ENCODE results near the gene NCOA3.

NCOA3 gene

DNA sequence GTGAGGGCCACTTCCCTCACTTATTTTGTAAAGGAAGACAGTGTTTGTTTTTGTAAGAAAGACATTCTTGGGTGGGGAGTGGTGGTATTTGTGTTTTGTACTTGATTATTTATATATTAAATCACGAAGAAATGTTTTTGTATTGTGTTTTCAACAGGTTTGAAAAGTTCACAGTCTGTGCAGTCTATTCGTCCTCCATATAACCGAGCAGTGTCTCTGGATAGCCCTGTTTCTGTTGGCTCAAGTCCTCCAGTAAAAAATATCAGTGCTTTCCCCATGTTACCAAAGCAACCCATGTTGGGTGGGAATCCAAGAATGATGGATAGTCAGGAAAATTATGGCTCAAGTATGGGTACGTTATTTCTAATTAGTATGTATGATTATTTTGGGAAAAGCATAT, 137.2 kb downstream of the NCOA3 start:
- no peak for ATAC-seq
- DNase-seq = no peak

DNA sequence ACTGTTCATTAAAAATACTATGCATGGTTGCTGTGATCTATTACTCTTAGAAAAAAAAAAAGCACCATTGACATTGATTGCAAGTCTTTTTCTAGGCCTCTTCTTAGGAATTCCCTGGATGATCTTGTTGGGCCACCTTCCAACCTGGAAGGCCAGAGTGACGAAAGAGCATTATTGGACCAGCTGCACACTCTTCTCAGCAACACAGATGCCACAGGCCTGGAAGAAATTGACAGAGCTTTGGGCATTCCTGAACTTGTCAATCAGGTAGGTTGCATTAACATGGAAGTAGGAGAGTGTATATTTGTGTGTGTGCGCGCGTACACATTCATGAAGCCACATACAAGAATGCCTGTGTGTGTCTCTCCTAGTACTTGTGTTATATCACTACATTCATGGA, 140.4 kb downstream of the NCOA3 start:
- no peak for ATAC-seq
- no peak for DNase-seq

DNA sequence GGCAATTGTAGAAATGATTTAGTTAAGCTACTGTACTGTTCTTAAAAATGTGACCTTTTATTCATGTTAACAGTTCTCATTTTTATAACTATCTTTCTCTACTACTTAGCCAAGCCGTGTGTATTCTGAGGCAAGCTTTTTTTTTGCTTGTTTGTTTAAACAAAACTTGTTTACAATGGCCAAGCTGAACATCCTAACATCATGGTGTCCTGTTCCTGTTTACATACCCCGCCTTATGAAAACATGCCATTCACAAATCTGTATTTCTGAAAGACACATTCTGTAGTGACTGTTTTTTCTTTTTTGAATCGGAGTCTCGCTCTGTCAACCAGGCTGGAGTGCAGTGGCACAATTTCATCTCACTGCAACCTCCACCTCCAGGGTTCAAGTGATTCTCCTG, 140.9 kb downstream of the NCOA3 start:
- ATAC-seq = no peak
- no peak for DNase-seq

DNA sequence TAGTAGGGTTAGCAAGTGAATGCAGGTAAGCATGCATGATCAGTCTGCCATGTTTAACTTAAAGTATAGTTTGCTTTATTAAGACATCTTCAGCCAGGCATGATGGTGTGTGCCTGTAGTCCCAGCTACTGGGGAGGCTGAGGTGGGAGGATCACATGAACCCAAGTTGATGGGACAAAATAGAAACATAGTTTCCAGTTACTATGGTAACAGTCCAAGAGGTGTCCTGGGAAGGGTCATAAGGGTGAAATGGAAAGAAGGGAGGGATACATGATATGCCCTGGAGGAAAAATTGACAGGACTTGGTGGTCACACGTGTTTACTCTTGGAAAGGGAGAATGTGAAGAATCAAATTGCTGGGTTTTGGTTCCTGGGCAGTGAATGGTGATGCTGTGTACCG, 143.9 kb downstream of the NCOA3 start:
- ATAC-seq (no peak), DNase-seq (no peak)

DNA sequence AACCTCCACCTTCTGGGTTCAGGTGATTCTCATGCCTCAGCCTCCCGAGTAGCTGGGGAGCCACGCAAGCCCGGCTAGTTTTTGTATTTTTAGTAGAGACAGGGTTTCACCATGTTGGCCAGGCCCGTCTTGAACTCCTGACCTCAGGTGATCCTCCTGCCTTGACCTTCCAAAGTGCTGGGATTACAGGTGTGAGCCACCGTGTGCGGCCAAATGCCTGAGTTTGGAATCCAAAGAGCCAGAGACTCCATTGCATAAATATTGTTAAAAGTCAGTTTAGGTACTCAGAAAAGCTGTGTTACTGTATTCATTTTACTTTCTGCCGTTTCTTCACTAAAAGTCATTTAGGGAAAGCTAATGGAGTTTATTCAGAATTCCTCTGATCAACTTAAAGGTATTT, 146.3 kb downstream of the NCOA3 start:
- no peak for DNase-seq
- ATAC-seq = no peak

DNA sequence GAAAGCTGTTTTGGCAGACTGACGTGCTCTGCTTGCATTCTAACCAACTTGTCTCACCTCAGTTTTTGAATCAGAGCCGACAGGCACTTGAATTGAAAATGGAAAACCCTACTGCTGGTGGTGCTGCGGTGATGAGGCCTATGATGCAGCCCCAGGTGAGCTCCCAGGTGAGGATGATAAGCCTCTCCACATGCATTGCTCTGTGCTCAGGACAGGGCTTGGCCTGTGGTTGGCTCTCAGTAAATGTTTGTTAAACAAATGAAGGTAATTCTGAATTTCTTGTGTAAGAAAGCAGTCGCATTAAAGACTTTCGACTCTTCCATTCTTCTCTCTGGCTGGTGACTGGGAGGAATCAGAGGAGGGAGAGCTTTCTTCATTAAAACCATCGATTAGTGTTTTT, 147.3 kb downstream of the NCOA3 start:
- ATAC-seq = no peak
- no peak for DNase-seq

DNA sequence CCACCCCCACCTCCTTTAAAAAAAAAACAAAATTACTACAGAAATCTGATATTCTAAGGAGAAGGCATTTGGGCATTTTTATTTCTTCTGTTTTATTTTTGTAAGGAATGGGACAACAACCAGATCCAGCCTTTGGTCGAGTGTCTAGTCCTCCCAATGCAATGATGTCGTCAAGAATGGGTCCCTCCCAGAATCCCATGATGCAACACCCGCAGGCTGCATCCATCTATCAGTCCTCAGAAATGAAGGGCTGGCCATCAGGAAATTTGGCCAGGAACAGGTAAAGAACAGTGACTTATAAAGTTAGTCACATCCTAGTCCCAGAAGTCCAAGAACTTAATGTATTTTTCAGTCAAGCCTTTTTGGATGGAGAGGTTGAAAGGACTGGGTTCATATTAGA, 150.6 kb downstream of the NCOA3 start:
- DNase-seq (no peak), ATAC-seq (no peak)

DNA sequence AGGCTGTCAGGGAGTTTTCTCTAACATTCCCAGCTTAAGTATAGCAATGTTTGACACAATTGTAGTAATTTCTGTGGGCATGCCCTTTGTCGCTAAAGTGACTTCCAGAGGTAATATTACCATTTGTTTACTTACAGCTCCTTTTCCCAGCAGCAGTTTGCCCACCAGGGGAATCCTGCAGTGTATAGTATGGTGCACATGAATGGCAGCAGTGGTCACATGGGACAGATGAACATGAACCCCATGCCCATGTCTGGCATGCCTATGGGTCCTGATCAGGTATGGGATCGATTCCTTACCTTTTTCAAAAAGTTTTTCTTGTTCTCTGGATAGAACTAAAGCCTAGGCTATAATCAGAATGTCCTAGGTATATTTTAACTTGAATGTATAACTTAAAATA, 151.1 kb downstream of the NCOA3 start:
- DNase-seq (no peak), ATAC-seq (no peak)

DNA sequence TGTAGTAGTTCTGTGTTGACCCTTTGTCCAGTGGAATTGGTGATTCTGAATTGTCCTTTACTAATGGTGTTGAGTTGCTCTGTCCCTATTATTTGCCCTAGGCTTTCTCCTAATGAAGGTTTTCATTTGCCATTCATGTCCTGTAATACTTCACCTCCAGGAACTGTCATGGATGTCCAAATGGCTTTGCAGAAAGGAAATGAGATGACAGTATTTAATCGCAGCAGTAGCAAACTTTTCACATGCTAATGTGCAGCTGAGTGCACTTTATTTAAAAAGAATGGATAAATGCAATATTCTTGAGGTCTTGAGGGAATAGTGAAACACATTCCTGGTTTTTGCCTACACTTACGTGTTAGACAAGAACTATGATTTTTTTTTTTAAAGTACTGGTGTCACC, 152.2 kb downstream of the NCOA3 start:
- ATAC-seq = no peak
- DNase-seq = no peak

DNA sequence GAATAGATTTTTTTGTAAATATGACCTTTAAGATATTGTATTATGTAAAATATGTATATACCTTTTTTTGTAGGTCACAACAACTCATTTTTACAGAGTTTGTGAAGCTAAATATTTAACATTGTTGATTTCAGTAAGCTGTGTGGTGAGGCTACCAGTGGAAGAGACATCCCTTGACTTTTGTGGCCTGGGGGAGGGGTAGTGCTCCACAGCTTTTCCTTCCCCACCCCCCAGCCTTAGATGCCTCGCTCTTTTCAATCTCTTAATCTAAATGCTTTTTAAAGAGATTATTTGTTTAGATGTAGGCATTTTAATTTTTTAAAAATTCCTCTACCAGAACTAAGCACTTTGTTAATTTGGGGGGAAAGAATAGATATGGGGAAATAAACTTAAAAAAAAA, 152.7 kb downstream of the NCOA3 start:
- no peak for ATAC-seq

DNA sequence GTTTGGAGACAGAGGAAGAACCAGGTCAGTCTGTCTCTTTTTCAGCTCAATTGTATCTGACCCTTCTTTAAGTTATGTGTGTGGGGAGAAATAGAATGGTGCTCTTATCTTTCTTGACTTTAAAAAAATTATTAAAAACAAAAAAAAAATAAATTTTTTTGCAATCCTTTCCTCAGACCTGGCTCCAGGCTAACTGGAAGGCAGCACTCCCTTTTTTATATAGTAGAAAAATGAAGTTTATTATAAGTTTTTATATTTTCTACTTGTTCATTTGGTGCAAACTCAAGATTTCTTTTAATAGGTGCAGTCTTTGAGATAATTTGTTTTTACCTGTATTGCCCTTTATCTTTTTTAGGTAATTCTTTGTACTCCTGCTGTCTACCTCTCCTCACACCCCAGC, 153.9 kb downstream of the NCOA3 start:
- no peak for DNase-seq

More for the DNA sequence above, 152.7 kb downstream of the NCOA3 start:
- DNase-seq = no peak

DNA sequence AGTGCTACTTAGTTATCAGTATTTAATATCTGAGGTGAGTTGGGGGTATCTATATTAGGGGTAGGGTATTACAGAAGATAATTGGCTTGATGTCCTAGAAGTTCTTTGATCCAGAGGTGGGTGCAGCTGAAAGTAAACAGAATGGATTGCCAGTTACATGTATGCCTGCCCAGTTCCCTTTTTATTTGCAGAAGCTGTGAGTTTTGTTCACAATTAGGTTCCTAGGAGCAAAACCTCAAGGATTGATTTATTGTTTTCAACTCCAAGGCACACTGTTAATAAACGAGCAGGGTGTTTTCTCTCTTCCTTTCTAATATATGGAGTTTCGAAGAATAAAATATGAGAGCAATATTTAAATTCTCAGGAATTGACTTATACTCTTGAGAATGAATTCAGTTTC, 154.6 kb downstream of the NCOA3 start:
- ATAC-seq (no peak), DNase-seq (no peak)

More for the DNA sequence above, 153.9 kb downstream of the NCOA3 start:
- no peak for ATAC-seq

DNA sequence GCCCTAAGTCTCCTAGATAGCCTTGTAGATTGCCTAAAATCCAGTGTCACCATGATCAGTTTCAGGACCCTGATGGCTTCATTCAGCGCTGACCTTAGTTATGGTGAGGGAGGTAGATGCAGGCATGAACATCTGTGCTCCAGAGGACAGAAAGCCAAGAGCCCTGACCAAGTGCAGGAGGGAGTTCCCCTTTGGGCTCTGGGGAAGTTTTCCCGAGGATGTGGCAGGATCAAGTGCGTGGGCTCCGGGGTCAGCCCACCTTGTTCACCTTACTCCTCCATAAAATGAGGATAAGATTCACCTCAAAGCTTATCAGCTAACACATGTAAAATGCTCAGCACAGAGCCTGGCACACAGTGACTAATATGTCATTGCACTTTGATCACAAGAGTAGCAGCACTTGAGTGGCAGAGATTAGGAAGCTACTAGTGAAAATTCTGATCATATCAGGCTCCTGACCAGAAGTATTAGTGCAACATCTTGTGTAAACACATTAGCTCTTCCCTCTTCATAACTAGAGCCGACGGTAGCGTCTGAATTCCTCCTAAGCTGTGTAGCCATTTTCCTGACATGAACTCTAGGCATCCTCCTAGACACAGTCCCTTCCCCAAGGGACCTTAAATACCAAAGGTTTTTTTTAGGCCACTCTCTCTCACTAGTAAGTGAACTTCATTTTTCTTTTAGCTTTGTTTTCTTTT, 158.4 kb downstream of the NCOA3 start:
- no peak for DNase-seq
- no peak for ATAC-seq

DNA sequence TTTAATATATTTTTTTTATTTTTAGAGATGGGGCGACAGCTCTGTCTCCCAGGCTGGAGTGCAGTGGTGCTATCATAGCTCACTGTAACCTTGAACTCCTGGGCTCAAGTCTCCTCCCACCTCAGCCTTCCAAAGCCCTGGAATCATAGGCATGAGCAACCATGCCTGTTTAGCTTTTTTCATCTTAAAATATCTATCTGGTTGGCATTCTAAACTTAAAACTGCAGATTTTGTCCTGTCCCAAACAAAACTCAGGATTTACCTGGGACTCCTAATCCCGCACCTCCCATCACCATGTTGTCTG, 158.9 kb downstream of the NCOA3 start:
- ATAC-seq = no peak
- no peak for DNase-seq

DNA sequence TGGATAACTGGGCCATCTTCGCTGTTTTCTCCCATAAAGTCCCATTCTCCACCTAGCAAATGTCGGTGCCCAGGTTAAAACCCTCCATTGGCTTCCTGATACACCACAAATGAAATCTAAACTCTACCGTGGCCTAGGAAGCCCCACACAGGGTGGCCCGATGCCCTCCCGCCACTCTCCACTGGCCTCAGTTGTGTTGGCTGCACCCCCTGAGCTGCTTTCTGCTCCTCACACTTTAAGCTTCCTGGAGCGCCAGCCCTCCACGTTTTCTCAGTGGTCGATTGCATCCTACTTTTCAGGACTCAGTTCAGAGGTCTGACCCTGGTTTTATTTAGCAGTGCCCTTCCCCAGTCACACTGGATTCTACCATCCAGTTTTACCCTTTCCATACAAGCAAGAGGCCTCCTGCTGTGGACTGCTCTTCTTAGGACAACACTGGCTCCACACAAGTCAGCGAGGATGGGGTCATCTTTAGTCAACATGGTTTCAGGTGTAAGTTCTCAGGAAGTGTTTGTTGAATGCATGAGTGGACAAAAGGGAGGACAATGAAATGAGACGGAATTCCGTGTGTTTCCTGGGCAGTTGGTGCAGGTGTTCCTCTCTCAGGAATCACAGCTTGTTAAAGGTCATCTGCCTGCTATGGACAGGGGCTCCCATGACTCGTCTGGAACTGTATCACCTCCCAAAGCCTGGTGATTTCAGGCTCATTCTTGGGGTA, 159.5 kb downstream of the NCOA3 start:
- DNase-seq (no peak), ATAC-seq (no peak)

DNA sequence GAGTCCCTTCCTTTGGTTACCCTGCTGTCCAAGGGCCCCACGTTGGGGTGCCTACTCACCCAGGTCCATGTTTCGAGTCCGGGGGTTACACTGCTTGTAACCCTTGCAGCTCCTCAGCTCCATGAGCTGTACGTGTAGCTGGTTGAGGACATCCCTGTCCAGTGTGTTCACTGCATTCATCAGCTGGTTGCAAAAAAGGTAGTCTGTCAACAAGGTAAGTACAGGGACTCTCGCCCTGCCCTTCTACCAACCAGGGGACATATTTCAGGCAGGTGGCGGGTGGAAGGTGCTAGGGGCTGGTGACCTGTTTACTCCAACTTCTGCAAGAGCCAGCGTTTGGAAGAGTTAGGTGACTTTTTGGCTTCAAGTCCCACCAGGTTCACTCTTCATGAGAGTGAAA, 160.0 kb downstream of the NCOA3 start:
- DNase-seq (no peak), ATAC-seq (no peak)

DNA sequence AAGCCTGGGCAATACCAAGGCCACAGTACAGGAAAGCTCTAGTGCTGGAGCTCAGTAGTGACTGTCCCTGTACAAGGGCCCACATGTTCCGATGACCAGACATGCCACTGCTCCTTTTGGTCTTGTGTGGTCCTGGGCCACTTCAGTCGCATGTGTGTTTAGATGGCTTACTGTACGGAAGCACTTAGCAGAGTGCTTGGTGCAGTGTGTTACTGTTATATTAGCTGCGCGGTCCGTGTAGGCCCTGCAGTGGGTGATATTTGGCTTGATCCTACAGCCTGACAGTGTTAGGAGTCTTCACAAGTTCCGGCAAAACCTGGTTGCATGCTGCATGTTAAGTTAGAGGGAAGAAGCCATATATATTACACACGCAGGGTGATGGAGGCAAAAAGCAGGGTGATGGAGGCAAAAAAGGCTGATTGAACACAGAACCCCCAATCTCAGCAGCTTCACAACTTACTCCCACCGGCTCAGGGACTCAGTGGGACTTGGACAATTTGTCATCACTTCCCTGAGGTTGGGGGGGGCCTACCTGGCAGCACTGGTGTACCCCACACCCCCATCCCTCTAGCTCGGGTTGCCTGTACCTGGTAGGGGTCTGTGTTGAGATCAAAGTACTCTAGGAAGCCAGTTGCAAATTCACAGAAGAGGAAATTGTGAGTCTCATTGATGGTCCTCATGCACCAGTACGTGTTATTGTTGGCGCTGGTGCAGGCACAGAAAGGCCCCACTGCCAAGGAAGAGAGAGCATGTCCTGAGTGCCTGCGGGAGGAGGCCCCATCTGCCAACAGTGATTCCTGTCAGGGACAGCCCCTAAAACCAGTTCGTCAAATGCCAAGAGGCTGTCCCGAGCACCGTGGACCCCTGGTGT, 161.0 kb downstream of the NCOA3 start:
- no peak for ATAC-seq
- DNase-seq = no peak

DNA sequence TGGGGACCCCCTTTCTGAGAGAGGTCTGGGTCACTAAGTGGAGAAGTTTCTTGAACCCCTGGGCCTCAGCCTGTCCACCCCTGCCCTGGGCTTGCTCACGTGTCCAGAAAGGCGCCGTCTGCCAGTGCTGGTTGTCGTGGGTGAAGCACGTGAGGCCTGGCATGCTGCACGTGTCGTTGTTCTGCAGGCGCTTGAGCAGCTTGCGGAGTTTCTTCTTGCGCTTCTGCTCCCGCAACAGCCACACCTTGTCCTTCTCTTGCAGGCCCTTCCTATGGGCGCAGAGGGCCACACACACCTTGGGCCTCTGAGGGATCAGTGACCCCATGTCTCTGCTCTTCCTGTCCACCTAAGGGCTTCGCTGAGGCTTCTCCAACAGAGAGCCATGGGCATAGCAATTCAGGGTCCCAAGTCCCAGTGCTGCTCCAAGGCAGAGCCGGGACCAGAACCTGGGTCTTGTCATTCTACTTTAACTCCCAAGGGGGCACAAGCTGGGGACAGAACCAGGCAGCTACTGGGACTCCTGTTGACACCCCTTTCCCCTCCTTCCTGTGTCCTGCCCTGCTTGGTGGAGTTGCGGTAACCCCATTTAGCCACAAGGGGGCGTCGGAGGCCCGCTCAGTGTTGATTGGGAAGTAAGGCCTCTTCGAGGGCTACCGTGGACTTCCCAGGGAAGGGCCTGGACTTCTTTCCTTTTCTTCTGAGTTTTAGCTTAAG, 161.8 kb downstream of the NCOA3 start:
- DNase-seq = peak; percentile 74
- ATAC-seq = peak; percentile 61

DNA sequence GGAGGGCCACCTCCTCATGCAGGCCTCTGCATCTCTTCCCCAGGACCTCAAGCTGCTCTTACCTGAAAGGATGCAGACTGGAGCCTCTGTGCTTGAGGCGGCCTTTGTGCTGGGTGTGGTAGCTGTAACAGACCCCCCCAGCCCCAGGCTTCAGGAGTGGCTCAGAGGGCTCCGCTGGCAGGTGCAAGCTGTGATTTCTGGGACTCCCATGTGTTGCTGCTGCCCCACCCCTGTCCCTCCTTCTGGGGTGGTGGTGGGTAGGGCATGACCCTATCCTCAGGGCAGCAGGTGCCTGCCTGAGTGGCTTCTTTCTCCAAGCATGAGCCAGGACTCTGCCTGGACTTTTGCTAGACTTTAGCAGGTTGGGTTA, 162.4 kb downstream of the NCOA3 start:
- DNase-seq (no peak), ATAC-seq (peak; percentile 6)

DNA sequence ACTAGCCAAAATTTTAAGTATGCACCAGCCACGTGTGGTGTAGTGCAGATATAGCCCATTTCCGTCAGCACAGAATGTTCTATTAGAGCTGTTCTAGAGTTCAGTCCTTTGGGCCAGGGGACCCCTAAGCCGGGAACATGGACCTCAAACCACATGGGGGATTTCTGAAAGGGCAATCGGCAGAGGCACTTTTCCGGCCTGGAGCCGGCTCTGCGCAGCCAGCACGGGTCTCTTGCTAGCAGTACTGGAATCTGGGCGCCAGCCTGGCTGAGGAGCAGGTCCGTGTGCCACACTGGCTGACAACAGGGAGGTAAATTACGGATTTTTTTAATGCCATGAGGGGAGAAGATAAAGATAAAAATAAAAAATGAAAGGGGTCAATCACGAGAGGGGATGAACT, 163.1 kb downstream of the NCOA3 start:
- DNase-seq (no peak), ATAC-seq (no peak)

DNA sequence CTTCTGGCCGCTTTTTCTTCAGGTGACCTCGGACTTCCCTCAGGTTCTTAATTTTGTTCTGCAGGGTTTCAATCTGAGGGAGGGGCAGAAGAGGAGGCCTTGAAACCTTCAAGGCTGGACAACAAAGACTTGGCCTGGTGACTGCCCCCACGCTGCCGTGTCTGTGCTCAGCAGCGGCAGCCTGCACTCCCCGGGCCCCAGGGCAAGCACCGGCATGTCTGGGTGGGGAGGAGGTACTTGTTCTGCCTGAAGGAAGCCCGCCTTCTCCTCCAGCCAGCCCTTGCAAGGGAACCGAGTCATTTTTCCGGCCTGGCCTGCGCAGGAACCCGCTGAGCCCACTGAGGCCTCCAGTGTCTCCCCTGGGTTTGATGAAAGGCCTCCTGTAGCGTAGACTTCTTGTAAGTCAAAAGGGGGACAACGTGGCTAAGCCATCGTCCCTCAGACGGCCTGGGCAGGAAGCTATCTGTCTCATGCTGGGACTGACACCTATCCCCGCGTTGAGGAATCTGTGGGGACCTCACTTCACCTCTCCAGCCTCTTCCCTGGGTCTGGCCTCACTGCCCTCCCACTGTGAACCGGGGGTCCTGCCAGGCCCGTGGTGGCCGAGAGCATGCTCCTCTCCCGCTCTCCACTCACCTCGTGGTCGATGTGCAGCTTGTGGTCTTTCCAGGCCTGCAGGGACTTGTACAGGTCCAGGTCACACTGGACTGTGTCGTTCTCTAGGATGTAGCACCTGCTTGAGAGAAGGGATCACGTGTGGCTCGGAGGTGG, 163.7 kb downstream of the NCOA3 start:
- ATAC-seq = no peak
- no peak for DNase-seq

DNA sequence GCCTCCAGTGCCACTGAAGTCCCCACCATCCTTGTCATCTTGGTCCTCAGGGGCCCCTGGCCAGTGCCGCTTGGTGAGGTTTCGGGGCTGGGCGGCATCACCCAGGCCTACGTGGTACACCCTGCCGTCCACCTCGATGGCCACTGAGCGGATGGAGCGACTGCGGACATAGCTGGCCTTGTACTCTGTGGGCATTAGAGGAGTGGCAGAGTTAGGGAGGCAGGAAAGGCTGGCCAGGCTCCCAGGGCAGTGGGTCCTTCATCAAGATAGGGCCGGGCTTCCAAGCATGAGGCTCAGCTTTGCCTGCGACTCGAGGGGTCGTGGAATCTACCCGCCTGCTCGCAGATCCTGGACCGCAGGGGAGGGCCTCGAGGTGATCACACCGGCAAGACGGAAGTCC, 164.6 kb downstream of the NCOA3 start:
- DNase-seq (no peak), ATAC-seq (no peak)
